CD8-positive, alpha-beta memory T cell (primary cell): ENCODE data around the gene PRRT2. TPM values are rescaled to one million over a fixed set of nuclear protein-coding genes. Genes with fewer than 3 reads are reported as not detected.
A peak's percentile ranks its signal among the peaks of the same experiment; 100 is the strongest.
"Not testable (repeated sequence)": the region's sequence is repeated elsewhere in the genome, so short reads cannot be mapped to it uniquely, and the experiment has no call there.

Experiments used
- CTCF ChIA-PET: fragments of 350-600 bp; sonication (Branson Sonifier 250); formaldehyde crosslinking; loops from one replicate; lab custom pipeline; 2021; ENCODE audit warnings: antibody characterized with exemption; lab: Charles Lee
- POLR2A ChIA-PET: fragments of 350-600 bp; sonication (Branson Sonifier 250); formaldehyde crosslinking; loops from one replicate; lab custom pipeline; 2021; ENCODE audit warnings: antibody characterized with exemption; lab: Charles Lee
- DNase-seq, 5 donors: peaks; one replicate each; pipeline versions ENCODE4 v3.0.0 to v3.0.0-alpha.2; 2020 to 2022; ENCODE audit warnings: mixed read lengths in 1 of 5
- H3K27ac ChIP-seq: one replicate; pipeline ENCODE4 v1.7.0; 2013; ENCODE audit warnings: low read depth, mild to moderate bottlenecking, low read length, moderate library complexity
- H3K27me3 ChIP-seq: 2 replicates; pipeline ENCODE4 v1.7.0; 2013; ENCODE audit warnings: low read length, mild to moderate bottlenecking; ENCODE audit not compliant: insufficient read depth, poor library complexity, severe bottlenecking
- H3K36me3 ChIP-seq: 2 replicates; pipeline ENCODE4 v1.7.0; 2013; ENCODE audit warnings: mild to moderate bottlenecking, low read length, moderate library complexity; ENCODE audit not compliant: insufficient read depth
- H3K4me1 ChIP-seq: 2 replicates; pipeline ENCODE4 v1.7.0; 2013; ENCODE audit warnings: mild to moderate bottlenecking, low read length, moderate library complexity; ENCODE audit not compliant: insufficient read depth
- H3K4me3 ChIP-seq: 2 replicates; pipeline ENCODE4 v1.7.0; 2013; ENCODE audit warnings: mild to moderate bottlenecking, low read length
- H3K9me3 ChIP-seq: 2 replicates; pipeline ENCODE4 v1.7.0; 2013; ENCODE audit warnings: mild to moderate bottlenecking, low read length
- H3K27ac Mint-ChIP-seq, 8 donors: one replicate each; pipeline ENCODE4 v1.8.0; 2020 to 2021; ENCODE audit warnings: mixed read lengths in 8 of 8, mild to moderate bottlenecking in 6 of 8, inconsistent platforms in 3 of 8, moderate library complexity in 3 of 8
- H3K27me3 Mint-ChIP-seq, 2 donors: one replicate each; pipeline ENCODE4 v1.8.0; 2020 to 2021; ENCODE audit warnings: mixed read lengths in 2 of 2, mild to moderate bottlenecking in 1 of 2, moderate library complexity in 1 of 2
- H3K36me3 Mint-ChIP-seq, 3 donors: one replicate each; pipeline ENCODE4 v1.8.0; 2020 to 2021; ENCODE audit warnings: mixed read lengths in 3 of 3, inconsistent platforms in 1 of 3, mild to moderate bottlenecking in 1 of 3
- H3K4me1 Mint-ChIP-seq, 3 donors: one replicate each; pipeline ENCODE4 v1.8.0; 2020 to 2021; ENCODE audit warnings: mixed read lengths in 3 of 3, inconsistent platforms in 1 of 3, mild to moderate bottlenecking in 1 of 3
- H3K4me3 Mint-ChIP-seq, 7 donors: one replicate each; pipeline ENCODE4 v1.8.0; 2020 to 2021; ENCODE audit warnings: mixed read lengths in 7 of 7, mild to moderate bottlenecking in 6 of 7, moderate library complexity in 4 of 7, inconsistent platforms in 2 of 7
- H3K9me3 Mint-ChIP-seq, 5 donors: one replicate each; pipeline ENCODE4 v1.8.0; 2020 to 2022; ENCODE audit warnings: mixed read lengths in 5 of 5, mild to moderate bottlenecking in 3 of 5, moderate library complexity in 2 of 5, inconsistent platforms in 1 of 5
- polyA plus RNA-seq: library from polyadenylated mRNA; unstranded; fragments of 300-500 nt; fragmentation: Illumina TruSeq; gene quantifications from one replicate; pipeline ENCODE4 v1.2.3, GENCODE V29; 2021
- total RNA-seq, 2 experiments: library from RNA; stranded (reverse); gene quantifications; one replicate each; pipeline ENCODE4 v1.2.3, GENCODE V29; 2021

The PRRT2 gene
- total and polyA plus RNA-seq, 3 experiments from 2014 or later, result 0.18 to 1.3 (median 1.2) TPM

GRCh38 chr16:29793153-29793552 is 18.8 kb upstream of the PRRT2 start:
- Mint-ChIP-seq H3K4me3 (peak overlapping the region in 5 of 7 donors; percentile 2 to 99 (median 63)), H3K4me1 (peaks cover 44 to 54% (median 48%) of the 10 kb centered on the region in 3 donors), H3K27ac (peak overlapping the region in 6 of 8 donors; percentile 32 to 99 (median 93)), H3K36me3 (peaks cover 5 to 50% (median 10%) of the 10 kb centered on the region in 3 donors)
- not testable (repeated sequence) for H3K4me3 ChIP-seq, H3K27me3 Mint-ChIP-seq, H3K27ac ChIP-seq, H3K27me3 ChIP-seq, DNase-seq, H3K9me3 Mint-ChIP-seq, H3K9me3 ChIP-seq
- H3K4me1 ChIP-seq, result peaks cover 39% of the 10 kb centered on the region
- ChIA-PET POLR2A (interaction anchor here (0.5 to 1.2 kb wide), 2 partner anchors 12 to 50 kb away, joined by 3 to 5 read pairs; no protein-coding TSS in a partner anchor), CTCF (interaction anchor here (1.0 to 3.1 kb wide), 3 partner anchors 14 to 55 kb away, joined by 3 to 9 read pairs (median 3); partner anchors contain the start of gene PAGR1)
- H3K36me3 ChIP-seq, result peaks cover 24% of the 10 kb centered on the region

- peak overlapping the region in 1 of 7 donors; percentile 63 for H3K4me3 Mint-ChIP-seq
- H3K9me3 Mint-ChIP-seq, result no peaks in the 10 kb centered on the region
- peaks cover 5 to 61% (median 12%) of the 10 kb centered on the region in 3 donors for H3K36me3 Mint-ChIP-seq
- DNase-seq, result no peak
- peaks cover 41 to 50% (median 48%) of the 10 kb centered on the region in 3 donors for H3K4me1 Mint-ChIP-seq
- no peak overlapping the region for H3K27ac ChIP-seq
- peaks cover 0 to 3% of the 10 kb centered on the region in 2 donors for H3K27me3 Mint-ChIP-seq
- no peaks in the 10 kb centered on the region for H3K9me3 ChIP-seq
- H3K4me3 ChIP-seq, result no peak overlapping the region
- H3K4me1 ChIP-seq, result peaks cover 39% of the 10 kb centered on the region
- ChIA-PET CTCF (interaction anchor here (0.6 to 3.1 kb wide), 6 partner anchors 9 to 93 kb away, joined by 4 to 10 read pairs (median 5); no protein-coding TSS in a partner anchor), POLR2A (interaction anchor here (1.0 kb wide), 1 partner anchor 8 kb away, joined by 3 read pairs; no protein-coding TSS in a partner anchor)
- no peaks in the 10 kb centered on the region for H3K27me3 ChIP-seq
- H3K36me3 ChIP-seq, result peaks cover 35% of the 10 kb centered on the region
- peak overlapping the region in 2 of 8 donors; percentile 15 to 90 for H3K27ac Mint-ChIP-seq
Measured at GRCh38 chr16:29794231-29794710, 17.7 kb upstream of the PRRT2 start.

- Mint-ChIP-seq H3K4me3 (peak overlapping the region in 2 of 7 donors; percentile 28 to 91), H3K36me3 (peaks cover 5 to 56% (median 7%) of the 10 kb centered on the region in 3 donors), H3K4me1 (peaks cover 16 to 20% (median 17%) of the 10 kb centered on the region in 3 donors), H3K9me3 (no peaks in the 10 kb centered on the region), H3K27ac (peak overlapping the region in 5 of 8 donors; percentile 57 to 94 (median 72)), H3K27me3 (no peaks in the 10 kb centered on the region)
- peaks cover 11% of the 10 kb centered on the region for H3K4me1 ChIP-seq
- H3K27me3 ChIP-seq, result no peaks in the 10 kb centered on the region
- H3K9me3 ChIP-seq, result no peaks in the 10 kb centered on the region
- POLR2A ChIA-PET, result interaction anchor here (0.6 to 2.9 kb wide), 4 partner anchors 8 to 73 kb away, joined by 3 to 9 read pairs (median 4); partner anchors contain the start of genes C16orf54 and KIF22
- DNase-seq, result no peak
- H3K36me3 ChIP-seq, result peaks cover 32% of the 10 kb centered on the region
- CTCF ChIA-PET, result interaction anchor here (1.6 to 7.5 kb wide), 6 partner anchors 12 to 102 kb away, joined by 4 to 42 read pairs (median 17); partner anchors contain the start of genes KIF22 and PAGR1
- no peak overlapping the region for H3K27ac ChIP-seq
- no peak overlapping the region for H3K4me3 ChIP-seq
Measured at GRCh38 chr16:29802416-29802935, 9.5 kb upstream of the PRRT2 start.

DNA sequence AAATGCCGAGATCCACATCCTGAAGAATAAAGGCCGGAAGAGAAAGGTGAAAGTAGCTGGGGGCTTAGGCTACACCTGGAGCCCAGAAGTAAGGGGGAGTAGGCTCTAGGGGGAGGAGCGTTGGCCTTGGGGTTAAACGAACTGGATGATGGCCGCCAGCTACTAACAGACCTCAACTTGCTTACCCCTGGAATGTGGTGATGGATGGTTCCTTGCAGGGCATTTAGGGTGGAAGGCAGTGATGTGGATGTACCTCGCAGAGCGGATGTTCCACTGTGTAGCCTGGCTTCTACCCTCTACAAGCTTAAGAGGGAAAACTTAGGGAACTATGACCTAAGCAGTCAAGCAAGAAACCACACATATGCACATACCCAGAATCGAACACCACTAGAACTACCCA is 8.0 kb upstream of the PRRT2 start:
- Histone ChIP-seq H3K27ac (peak overlapping the region; percentile 95), H3K4me1 (peaks cover 21% of the 10 kb centered on the region), H3K4me3 (no peak overlapping the region), H3K36me3 (peaks cover 19% of the 10 kb centered on the region), H3K9me3 (no peaks in the 10 kb centered on the region), H3K27me3 (no peaks in the 10 kb centered on the region)
- DNase-seq, result no peak
- Mint-ChIP-seq H3K4me1 (peaks cover 30 to 35% (median 33%) of the 10 kb centered on the region in 3 donors), H3K27me3 (peaks cover 0 to 4% of the 10 kb centered on the region in 2 donors), H3K36me3 (peaks cover 3 to 54% (median 4%) of the 10 kb centered on the region in 3 donors), H3K4me3 (peak overlapping the region; percentile 90 to 100 (median 97)), H3K27ac (peak overlapping the region; percentile 94 to 99 (median 98)), H3K9me3 (no peaks in the 10 kb centered on the region)
- CTCF ChIA-PET, result interaction anchor here (0.7 to 7.5 kb wide), 10 partner anchors 9 to 103 kb away, joined by 3 to 42 read pairs (median 4); partner anchors contain the start of genes KIF22 and PAGR1
- POLR2A ChIA-PET, result interaction anchor here (0.6 to 2.6 kb wide), 6 partner anchors 12 to 102 kb away, joined by 4 to 21 read pairs (median 7); partner anchors contain the start of genes KIF22 and PAGR1

GRCh38 chr16:29804455-29805231 is 7.3 kb upstream of the PRRT2 start:
- no peak for DNase-seq
- H3K4me3 Mint-ChIP-seq, result peak overlapping the region; percentile 93 to 100 (median 98)
- no peaks in the 10 kb centered on the region for H3K27me3 ChIP-seq

GRCh38 chr16:29805232-29806098 is 6.5 kb upstream of the PRRT2 start:
- peak overlapping the region; percentile 93 to 100 (median 98) for H3K4me3 Mint-ChIP-seq
- peaks cover 3 to 50% (median 4%) of the 10 kb centered on the region in 3 donors for H3K36me3 Mint-ChIP-seq
- Histone ChIP-seq H3K9me3 (no peaks in the 10 kb centered on the region), H3K4me1 (peaks cover 35% of the 10 kb centered on the region), H3K4me3 (peak overlapping the region; percentile 87), H3K27ac (peak overlapping the region; percentile 95), H3K27me3 (no peaks in the 10 kb centered on the region), H3K36me3 (peaks cover 11% of the 10 kb centered on the region)
- peaks cover 40 to 46% (median 46%) of the 10 kb centered on the region in 3 donors for H3K4me1 Mint-ChIP-seq
- POLR2A ChIA-PET, result interaction anchor here (1.0 to 4.1 kb wide), 8 partner anchors 10 to 104 kb away, joined by 3 to 59 read pairs (median 14); partner anchors contain the start of genes KIF22 and PAGR1
- H3K27ac Mint-ChIP-seq, result peak overlapping the region; percentile 94 to 100 (median 99)
- DNase-seq, result peak; percentile 97 to 99 (median 97)
- CTCF ChIA-PET, result interaction anchor here (2.9 to 7.5 kb wide), 4 partner anchors 11 to 105 kb away, joined by 22 to 92 read pairs (median 36); partner anchors contain the start of genes KIF22, MVP and PAGR1
- peaks cover 0 to 2% (median 0%) of the 10 kb centered on the region in 5 donors for H3K9me3 Mint-ChIP-seq
- H3K27me3 Mint-ChIP-seq, result peaks cover 0 to 4% of the 10 kb centered on the region in 2 donors

More at GRCh38 chr16:29804455-29805231, 7.3 kb upstream of the PRRT2 start:
- Mint-ChIP-seq H3K27me3 (peaks cover 0 to 4% of the 10 kb centered on the region in 2 donors), H3K36me3 (peaks cover 3 to 50% (median 4%) of the 10 kb centered on the region in 3 donors), H3K9me3 (no peaks in the 10 kb centered on the region), H3K4me1 (peaks cover 32 to 38% (median 38%) of the 10 kb centered on the region in 3 donors), H3K27ac (peak overlapping the region; percentile 94 to 100 (median 99))
- peaks cover 15% of the 10 kb centered on the region for H3K36me3 ChIP-seq
- H3K27ac ChIP-seq, result peak overlapping the region; percentile 95
- no peaks in the 10 kb centered on the region for H3K9me3 ChIP-seq
- POLR2A ChIA-PET, result interaction anchor here (0.6 to 2.6 kb wide), 9 partner anchors 11 to 259 kb away, joined by 3 to 21 read pairs (median 5); partner anchors contain the start of genes KIF22 and PAGR1
- CTCF ChIA-PET, result interaction anchor here (0.7 to 7.5 kb wide), 8 partner anchors 9 to 104 kb away, joined by 3 to 42 read pairs (median 6); partner anchors contain the start of genes KIF22 and PAGR1
- peak overlapping the region; percentile 87 for H3K4me3 ChIP-seq
- H3K4me1 ChIP-seq, result peaks cover 27% of the 10 kb centered on the region
